ENCODE measurements around the gene POU6F2.

Gene POU6F2

GRCh38 chr7:39130274-39130673 is 152.6 kb downstream of the POU6F2 start:
- DNase-seq: peak; percentile 1 to 23 (median 6)

GRCh38 chr7:39130857-39131526 is 153.3 kb downstream of the POU6F2 start:
- no peak for DNase-seq

- DNase-seq: no peak
Observed at GRCh38 chr7:39132306-39132705, 154.6 kb downstream of the POU6F2 start.

- DNase-seq: no peak
Observed at GRCh38 chr7:39133088-39133487, 155.4 kb downstream of the POU6F2 start.

- DNase-seq: no peak
Observed at GRCh38 chr7:39137480-39137879, 159.8 kb downstream of the POU6F2 start.

- no peak for DNase-seq
Observed at GRCh38 chr7:39142750-39143149, 165.0 kb downstream of the POU6F2 start.

- DNase-seq: no peak
Observed at GRCh38 chr7:39144420-39144819, 166.7 kb downstream of the POU6F2 start.

GRCh38 chr7:39145283-39145682 is 167.6 kb downstream of the POU6F2 start:
- no peak for DNase-seq

GRCh38 chr7:39145935-39146334 is 168.2 kb downstream of the POU6F2 start:
- no peak for DNase-seq

GRCh38 chr7:39152701-39153100 is 175.0 kb downstream of the POU6F2 start:
- DNase-seq: no peak

GRCh38 chr7:39153113-39153512 is 175.4 kb downstream of the POU6F2 start:
- DNase-seq: no peak

- no peak for DNase-seq
Observed at GRCh38 chr7:39153647-39154046, 175.9 kb downstream of the POU6F2 start.

- no peak for DNase-seq
Observed at GRCh38 chr7:39154815-39155214, 177.1 kb downstream of the POU6F2 start.

- DNase-seq: no peak
Observed at GRCh38 chr7:39158367-39158766, 180.7 kb downstream of the POU6F2 start.

- no peak for DNase-seq
Observed at GRCh38 chr7:39161903-39162302, 184.2 kb downstream of the POU6F2 start.

- no peak for DNase-seq
Observed at GRCh38 chr7:39164887-39165286, 187.2 kb downstream of the POU6F2 start.

- no peak for DNase-seq
Observed at GRCh38 chr7:39168403-39169098, 190.8 kb downstream of the POU6F2 start.

- no peak for DNase-seq
Observed at GRCh38 chr7:39172137-39172536, 194.4 kb downstream of the POU6F2 start.

GRCh38 chr7:39181398-39181797 is 203.7 kb downstream of the POU6F2 start:
- no peak for DNase-seq

GRCh38 chr7:39183796-39184195 is 206.1 kb downstream of the POU6F2 start:
- no peak for DNase-seq

GRCh38 chr7:39184391-39184790 is 206.7 kb downstream of the POU6F2 start:
- no peak for DNase-seq

- DNase-seq: no peak
Observed at GRCh38 chr7:39186131-39186530, 208.4 kb downstream of the POU6F2 start.

- no peak for DNase-seq
Observed at GRCh38 chr7:39186671-39187070, 209.0 kb downstream of the POU6F2 start.

- DNase-seq: no peak
Observed at GRCh38 chr7:39187130-39187529, 209.4 kb downstream of the POU6F2 start.

GRCh38 chr7:39192476-39192875 is 214.8 kb downstream of the POU6F2 start:
- DNase-seq: no peak
